Stomach (tissue), 4 donors: ENCODE measurements around the gene SLC25A1.

Experiments used
- EP300 ChIP-seq: sonication (generic); formaldehyde crosslinking; IDR thresholded peaks from one replicate; pipeline ENCODE4 v1.6.1; 2017; ENCODE audit warnings: antibody characterized with exemption
- TF ChIP-seq, protein P1 (sequence below), 7 experiments: fragments of 450-650 bp in 4 of 7; fragments of 200-600 bp in 3 of 7; sonication (generic) in 3 of 7; IDR thresholded peaks; one replicate each; pipeline ENCODE4 v1.5.1; 2016 to 2019; ENCODE audit warnings: antibody characterized with exemption in 7 of 7, control low read depth in 2 of 7, mild to moderate bottlenecking in 1 of 7

DNA sequence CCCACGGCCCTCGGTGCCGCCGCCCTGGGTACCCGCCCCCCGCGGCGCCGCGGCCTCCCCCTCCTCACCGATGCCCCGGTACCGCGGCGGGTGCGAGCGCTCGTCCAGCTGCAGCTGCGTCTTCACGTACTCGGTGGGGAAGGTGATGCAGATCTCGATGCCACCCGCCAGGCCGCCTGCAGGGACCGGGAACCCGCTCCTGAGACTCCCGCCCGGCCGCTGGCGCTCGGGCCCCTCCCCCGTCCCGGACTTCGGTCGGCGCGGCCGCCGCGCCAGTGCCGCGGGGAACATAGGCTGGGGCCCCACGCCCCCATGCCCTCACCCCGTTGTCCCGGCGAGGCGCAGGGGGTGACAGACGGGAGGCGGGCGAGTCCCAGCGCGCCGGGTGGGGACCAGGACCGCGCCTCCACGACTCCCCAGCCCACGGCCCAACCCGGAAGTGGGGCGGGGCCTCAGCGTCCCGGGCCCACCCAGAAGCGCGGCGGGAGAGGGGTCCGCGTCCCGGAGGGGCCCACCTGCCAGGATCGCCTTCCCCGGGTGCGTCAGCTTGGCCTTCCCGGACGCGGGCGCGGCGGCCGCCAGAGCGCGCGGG is 375 bp downstream of the SLC25A1 start:
- TF ChIP-seq EP300: no peak
- TF ChIP-seq, protein P1, sequence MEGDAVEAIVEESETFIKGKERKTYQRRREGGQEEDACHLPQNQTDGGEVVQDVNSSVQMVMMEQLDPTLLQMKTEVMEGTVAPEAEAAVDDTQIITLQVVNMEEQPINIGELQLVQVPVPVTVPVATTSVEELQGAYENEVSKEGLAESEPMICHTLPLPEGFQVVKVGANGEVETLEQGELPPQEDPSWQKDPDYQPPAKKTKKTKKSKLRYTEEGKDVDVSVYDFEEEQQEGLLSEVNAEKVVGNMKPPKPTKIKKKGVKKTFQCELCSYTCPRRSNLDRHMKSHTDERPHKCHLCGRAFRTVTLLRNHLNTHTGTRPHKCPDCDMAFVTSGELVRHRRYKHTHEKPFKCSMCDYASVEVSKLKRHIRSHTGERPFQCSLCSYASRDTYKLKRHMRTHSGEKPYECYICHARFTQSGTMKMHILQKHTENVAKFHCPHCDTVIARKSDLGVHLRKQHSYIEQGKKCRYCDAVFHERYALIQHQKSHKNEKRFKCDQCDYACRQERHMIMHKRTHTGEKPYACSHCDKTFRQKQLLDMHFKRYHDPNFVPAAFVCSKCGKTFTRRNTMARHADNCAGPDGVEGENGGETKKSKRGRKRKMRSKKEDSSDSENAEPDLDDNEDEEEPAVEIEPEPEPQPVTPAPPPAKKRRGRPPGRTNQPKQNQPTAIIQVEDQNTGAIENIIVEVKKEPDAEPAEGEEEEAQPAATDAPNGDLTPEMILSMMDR (IDR thresholded peaks at IDR 0.05): no peak
